ENCODE data around the gene ULK2.
A peak's percentile ranks its signal among the peaks of the same experiment; 100 is the strongest.

ULK2 gene

GRCh38 chr17:19743101-19744100, 124.3 kb downstream of the ULK2 start:
- Histone ChIP-seq H3K9me3 (ENCODE audit: insufficient read depth, low read depth, low read length) (peaks cover 4% of the 10 kb centered on the region), H3K79me1 (ENCODE audit: low read length) (peaks cover 2% of the 10 kb centered on the region), H2BK5ac (ENCODE audit: low read depth, low read length, poor library complexity) (no peak overlapping the region), H3K9ac (ENCODE audit: low read length) (no peak overlapping the region), H3K4ac (ENCODE audit: low read depth, low read length) (no peak overlapping the region), H3K36me3 (ENCODE audit: control insufficient read depth in 1 of 2, insufficient read depth in 2 of 2, low read length in 2 of 2) (no peaks in the 10 kb centered on the region), H3K4me1 (ENCODE audit: control insufficient read depth in 1 of 2, insufficient read depth in 2 of 2, low read length in 2 of 2) (peaks cover 0 to 4% of the 10 kb centered on the region in 2 experiments), H4K91ac (ENCODE audit: low read depth, low read length) (no peak overlapping the region), H2BK12ac (ENCODE audit: low read length) (no peak overlapping the region), H3K18ac (ENCODE audit: low read length) (no peak overlapping the region), H3K27ac (ENCODE audit: low read depth, low read length) (no peak overlapping the region), H3K4me2 (ENCODE audit: low read length) (no peak overlapping the region), H2AK5ac (ENCODE audit: low read length) (no peak overlapping the region), H3K23ac (ENCODE audit: low read length) (no peak overlapping the region), H3K4me3 (ENCODE audit: low read depth, low read length) (no peak overlapping the region), H3K14ac (ENCODE audit: low read length) (no peak overlapping the region), H2AFZ (ENCODE audit: insufficient read depth, low read length, poor library complexity) (no peak overlapping the region), H3K27me3 (ENCODE audit: insufficient read depth, low read length) (no peaks in the 10 kb centered on the region), H4K8ac (ENCODE audit: low read depth, low read length) (no peak overlapping the region), H2BK120ac (ENCODE audit: insufficient read depth, low read length, poor library complexity) (no peak overlapping the region), H3K79me2 (ENCODE audit: control insufficient read depth, insufficient read depth, low read length, poor library complexity) (no peaks in the 10 kb centered on the region), H4K12ac (ENCODE audit: low read depth, low read length) (no peak overlapping the region)
- WGBS (ENCODE audit: extremely low coverage, insufficient coverage, insufficient read length): no CpG with 5 or more reads among the region's 34 CpGs
- DNase-seq: no peak

DNA sequence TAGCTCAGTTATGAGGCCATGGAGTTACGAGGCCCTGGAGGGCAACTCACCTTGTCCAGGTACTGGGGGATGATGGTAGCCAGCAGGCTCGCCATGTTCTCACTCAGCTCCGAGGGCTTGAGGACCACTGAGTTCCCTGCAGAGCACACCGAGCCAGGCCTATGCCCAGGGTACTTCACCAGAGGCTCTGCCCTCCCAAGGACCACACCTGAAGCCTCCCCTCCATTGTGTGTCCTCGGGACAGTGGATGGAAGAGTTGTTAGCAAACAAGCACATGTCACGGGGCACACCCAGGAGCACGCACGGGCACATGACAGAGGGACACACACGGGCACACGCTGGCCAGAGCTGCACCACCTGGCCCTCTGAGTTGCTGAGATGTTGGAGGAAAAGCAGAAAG, 125.2 kb downstream of the ULK2 start:
- Histone ChIP-seq H2AK5ac (ENCODE audit: low read length) (no peak overlapping the region), H3K9me3 (ENCODE audit: insufficient read depth, low read depth, low read length) (peaks cover 4% of the 10 kb centered on the region), H4K12ac (ENCODE audit: low read depth, low read length) (no peak overlapping the region), H4K91ac (ENCODE audit: low read depth, low read length) (no peak overlapping the region), H2BK12ac (ENCODE audit: low read length) (no peak overlapping the region), H3K27ac (ENCODE audit: low read depth, low read length) (no peak overlapping the region), H2AFZ (ENCODE audit: insufficient read depth, low read length, poor library complexity) (no peak overlapping the region), H3K4ac (ENCODE audit: low read depth, low read length) (no peak overlapping the region), H3K4me1 (ENCODE audit: control insufficient read depth in 1 of 2, insufficient read depth in 2 of 2, low read length in 2 of 2) (peaks cover 0 to 4% of the 10 kb centered on the region in 2 experiments), H3K79me2 (ENCODE audit: control insufficient read depth, insufficient read depth, low read length, poor library complexity) (no peaks in the 10 kb centered on the region), H3K4me3 (ENCODE audit: low read depth, low read length) (peak overlapping the region; percentile 3), H3K18ac (ENCODE audit: low read length) (no peak overlapping the region), H3K14ac (ENCODE audit: low read length) (no peak overlapping the region), H3K23ac (ENCODE audit: low read length) (no peak overlapping the region), H3K4me2 (ENCODE audit: low read length) (no peak overlapping the region), H3K9ac (ENCODE audit: low read length) (no peak overlapping the region), H3K27me3 (ENCODE audit: insufficient read depth, low read length) (no peaks in the 10 kb centered on the region), H4K8ac (ENCODE audit: low read depth, low read length) (no peak overlapping the region), H2BK120ac (ENCODE audit: insufficient read depth, low read length, poor library complexity) (no peak overlapping the region), H3K36me3 (ENCODE audit: control insufficient read depth in 1 of 2, insufficient read depth in 2 of 2, low read length in 2 of 2) (no peaks in the 10 kb centered on the region), H2BK5ac (ENCODE audit: low read depth, low read length, poor library complexity) (no peak overlapping the region), H3K79me1 (ENCODE audit: low read length) (peaks cover 2% of the 10 kb centered on the region)
- no CpG with 5 or more reads among the region's 10 CpGs for WGBS (ENCODE audit: extremely low coverage, insufficient coverage, insufficient read length)
- no peak for DNase-seq

GRCh38 chr17:19741832-19742457, 125.8 kb downstream of the ULK2 start:
- no peaks in the 10 kb centered on the region for H3K27me3 ChIP-seq (ENCODE audit: insufficient read depth, low read length)
- H4K12ac ChIP-seq (ENCODE audit: low read depth, low read length): no peak overlapping the region
- H3K36me3 ChIP-seq (ENCODE audit: control insufficient read depth in 1 of 2, insufficient read depth in 2 of 2, low read length in 2 of 2): no peaks in the 10 kb centered on the region
- H2AK5ac ChIP-seq (ENCODE audit: low read length): no peak overlapping the region
- no peak overlapping the region for H3K4ac ChIP-seq (ENCODE audit: low read depth, low read length)
- H3K9ac ChIP-seq (ENCODE audit: low read length): no peak overlapping the region
- H2BK5ac ChIP-seq (ENCODE audit: low read depth, low read length, poor library complexity): no peak overlapping the region
- peaks cover 4% of the 10 kb centered on the region for H3K9me3 ChIP-seq (ENCODE audit: insufficient read depth, low read depth, low read length)
- no peak overlapping the region for H3K4me2 ChIP-seq (ENCODE audit: low read length)
- DNase-seq: no peak
- no peak overlapping the region for H2BK12ac ChIP-seq (ENCODE audit: low read length)
- H3K18ac ChIP-seq (ENCODE audit: low read length): no peak overlapping the region
- H2BK120ac ChIP-seq (ENCODE audit: insufficient read depth, low read length, poor library complexity): no peak overlapping the region
- H3K4me3 ChIP-seq (ENCODE audit: low read depth, low read length): no peak overlapping the region
- H2AFZ ChIP-seq (ENCODE audit: insufficient read depth, low read length, poor library complexity): no peak overlapping the region
- no peak overlapping the region for H3K14ac ChIP-seq (ENCODE audit: low read length)
- no peaks in the 10 kb centered on the region for H3K79me2 ChIP-seq (ENCODE audit: control insufficient read depth, insufficient read depth, low read length, poor library complexity)
- H3K79me1 ChIP-seq (ENCODE audit: low read length): peaks cover 2% of the 10 kb centered on the region
- no peak overlapping the region for H3K27ac ChIP-seq (ENCODE audit: low read depth, low read length)
- WGBS (ENCODE audit: extremely low coverage, insufficient coverage, insufficient read length): no CpG with 5 or more reads among the region's 14 CpGs
- H3K23ac ChIP-seq (ENCODE audit: low read length): no peak overlapping the region
- H3K4me1 ChIP-seq (ENCODE audit: control insufficient read depth in 1 of 2, insufficient read depth in 2 of 2, low read length in 2 of 2): peaks cover 0 to 4% of the 10 kb centered on the region in 2 experiments
- H4K8ac ChIP-seq (ENCODE audit: low read depth, low read length): no peak overlapping the region
- no peak overlapping the region for H4K91ac ChIP-seq (ENCODE audit: low read depth, low read length)

- Histone ChIP-seq H4K8ac (ENCODE audit: low read depth, low read length) (no peak overlapping the region), H2BK12ac (ENCODE audit: low read length) (no peak overlapping the region), H3K9me3 (ENCODE audit: insufficient read depth, low read depth, low read length) (peaks cover 2% of the 10 kb centered on the region), H3K4me3 (ENCODE audit: low read depth, low read length) (no peak overlapping the region), H3K23ac (ENCODE audit: low read length) (no peak overlapping the region), H3K27me3 (ENCODE audit: insufficient read depth, low read length) (no peaks in the 10 kb centered on the region), H4K91ac (ENCODE audit: low read depth, low read length) (no peak overlapping the region), H3K79me2 (ENCODE audit: control insufficient read depth, insufficient read depth, low read length, poor library complexity) (no peaks in the 10 kb centered on the region), H3K36me3 (ENCODE audit: control insufficient read depth in 1 of 2, insufficient read depth in 2 of 2, low read length in 2 of 2) (no peaks in the 10 kb centered on the region), H3K27ac (ENCODE audit: low read depth, low read length) (no peak overlapping the region), H3K14ac (ENCODE audit: low read length) (no peak overlapping the region), H3K4me1 (ENCODE audit: control insufficient read depth in 1 of 2, insufficient read depth in 2 of 2, low read length in 2 of 2) (peaks cover 0 to 4% of the 10 kb centered on the region in 2 experiments), H4K12ac (ENCODE audit: low read depth, low read length) (no peak overlapping the region), H3K79me1 (ENCODE audit: low read length) (peaks cover 2% of the 10 kb centered on the region), H3K9ac (ENCODE audit: low read length) (no peak overlapping the region), H2AFZ (ENCODE audit: insufficient read depth, low read length, poor library complexity) (no peak overlapping the region), H2AK5ac (ENCODE audit: low read length) (no peak overlapping the region), H2BK120ac (ENCODE audit: insufficient read depth, low read length, poor library complexity) (no peak overlapping the region), H3K4me2 (ENCODE audit: low read length) (no peak overlapping the region), H3K18ac (ENCODE audit: low read length) (no peak overlapping the region), H3K4ac (ENCODE audit: low read depth, low read length) (no peak overlapping the region), H2BK5ac (ENCODE audit: low read depth, low read length, poor library complexity) (no peak overlapping the region)
- no peak for DNase-seq
- WGBS (ENCODE audit: extremely low coverage, insufficient coverage, insufficient read length): no CpG with 5 or more reads among the region's 7 CpGs
Observed at GRCh38 chr17:19740933-19741332, 126.8 kb downstream of the ULK2 start.

Data from trophoblast cell (in vitro differentiated cells and primary cell).